ENCODE measurements around the gene WFS1. TPM values are rescaled to one million over a fixed set of nuclear protein-coding genes. Genes with fewer than 3 reads are reported as not detected.

Gene WFS1
- total and polyA plus RNA-seq, 2 donors (not counting 3 experiments of a cell fraction or from before 2014, with no cell fraction given) = 48.2 to 70.0 TPM

DNA sequence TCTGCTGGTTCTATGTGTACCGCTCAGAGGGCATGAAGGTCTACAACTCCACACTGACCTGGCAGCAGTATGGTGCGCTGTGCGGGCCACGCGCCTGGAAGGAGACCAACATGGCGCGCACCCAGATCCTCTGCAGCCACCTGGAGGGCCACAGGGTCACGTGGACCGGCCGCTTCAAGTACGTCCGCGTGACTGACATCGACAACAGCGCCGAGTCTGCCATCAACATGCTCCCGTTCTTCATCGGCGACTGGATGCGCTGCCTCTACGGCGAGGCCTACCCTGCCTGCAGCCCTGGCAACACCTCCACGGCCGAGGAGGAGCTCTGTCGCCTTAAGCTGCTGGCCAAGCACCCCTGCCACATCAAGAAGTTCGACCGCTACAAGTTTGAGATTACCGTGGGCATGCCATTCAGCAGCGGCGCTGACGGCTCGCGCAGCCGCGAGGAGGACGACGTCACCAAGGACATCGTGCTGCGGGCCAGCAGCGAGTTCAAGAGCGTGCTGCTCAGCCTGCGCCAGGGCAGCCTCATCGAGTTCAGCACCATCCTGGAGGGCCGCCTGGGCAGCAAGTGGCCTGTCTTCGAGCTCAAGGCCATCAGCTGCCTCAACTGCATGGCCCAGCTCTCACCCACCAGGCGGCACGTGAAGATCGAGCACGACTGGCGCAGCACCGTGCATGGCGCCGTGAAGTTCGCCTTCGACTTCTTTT, 32.2 kb downstream of the WFS1 start:
- BruUV-seq (replicated peaks) = no TSS peak
- Histone ChIP-seq H3K4me1 (ENCODE audit: control insufficient read depth, extremely low read depth, insufficient read depth, low read length) (no peaks in the 10 kb centered on the region), H3K79me2 (ENCODE audit: control insufficient read depth, insufficient read depth, low read length) (no peaks in the 10 kb centered on the region), H3K36me3 (ENCODE audit: control insufficient read depth in 2 of 2, extremely low read depth in 1 of 2, insufficient read depth in 2 of 2, low read length in 2 of 2) (peaks cover 2 to 43% of the 10 kb centered on the region in 2 experiments), H3K27me3 (ENCODE audit: control insufficient read depth in 2 of 2, insufficient read depth in 2 of 2, low read length in 2 of 2) (peaks cover 0 to 2% of the 10 kb centered on the region in 2 experiments), H4K20me1 (replicated peaks; ENCODE audit: control insufficient read depth, extremely low read depth, insufficient read depth, low read length) (no peaks in the 10 kb centered on the region), H2AFZ (ENCODE audit: low read depth, low read length) (no peak overlapping the region), H3K9ac (replicated peaks; ENCODE audit: extremely low read depth, insufficient read depth, low read length) (no peak overlapping the region), H3K4me3 (replicated peaks in 1 of 3; ENCODE audit: insufficient read depth in 1 of 3, low read depth in 1 of 3, low read length in 3 of 3) (no peak overlapping the region), H3K27ac (ENCODE audit: insufficient read depth, low read depth, low read length) (no peak overlapping the region), H3K9me1 (replicated peaks; ENCODE audit: control insufficient read depth, extremely low read depth, insufficient read depth, low read length) (no peaks in the 10 kb centered on the region), H3K9me3 (replicated peaks; ENCODE audit: control insufficient read depth, insufficient read depth, low read length) (no peaks in the 10 kb centered on the region), H3K4me2 (ENCODE audit: insufficient read depth, low read length) (no peak overlapping the region)
- dilution Hi-C loops (cut with MboI; ENCODE audit: extremely low pct_ligation_motif_present, low sequenced_read_pairs) (no loop called here), intact Hi-C loops (cut with micrococcal nuclease) (no loop called here)
- no peak for DNase-seq (ENCODE audit: low read depth, low spot score)
- no peak for FAIRE-seq
- CTCF ChIA-PET = interaction anchor here (1.4 kb wide), 1 partner anchor 51 kb away, joined by 3 read pairs; no protein-coding TSS in a partner anchor
- TF ChIP-seq GATA2 (IDR thresholded peaks at IDR 0.05; ENCODE audit: insufficient read depth, insufficient read length, low read depth, low read length) = no peak
- TF ChIP-seq FOS (IDR thresholded peaks at IDR 0.05; ENCODE audit: borderline replicate concordance, insufficient read depth, low read length) = no peak
- TF ChIP-seq, protein P1, sequence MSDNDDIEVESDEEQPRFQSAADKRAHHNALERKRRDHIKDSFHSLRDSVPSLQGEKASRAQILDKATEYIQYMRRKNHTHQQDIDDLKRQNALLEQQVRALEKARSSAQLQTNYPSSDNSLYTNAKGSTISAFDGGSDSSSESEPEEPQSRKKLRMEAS (IDR thresholded peaks at IDR 0.05; ENCODE audit: insufficient read depth, insufficient read length) = no peak
- TF ChIP-seq MYC (IDR thresholded peaks at IDR 0.05; ENCODE audit: low read depth, low read length) = no peak
- TF ChIP-seq POLR2A (IDR thresholded peaks at IDR 0.05; ENCODE audit: low read depth, low read length) = no peak
- POLR2A ChIA-PET = no interaction called here

DNA sequence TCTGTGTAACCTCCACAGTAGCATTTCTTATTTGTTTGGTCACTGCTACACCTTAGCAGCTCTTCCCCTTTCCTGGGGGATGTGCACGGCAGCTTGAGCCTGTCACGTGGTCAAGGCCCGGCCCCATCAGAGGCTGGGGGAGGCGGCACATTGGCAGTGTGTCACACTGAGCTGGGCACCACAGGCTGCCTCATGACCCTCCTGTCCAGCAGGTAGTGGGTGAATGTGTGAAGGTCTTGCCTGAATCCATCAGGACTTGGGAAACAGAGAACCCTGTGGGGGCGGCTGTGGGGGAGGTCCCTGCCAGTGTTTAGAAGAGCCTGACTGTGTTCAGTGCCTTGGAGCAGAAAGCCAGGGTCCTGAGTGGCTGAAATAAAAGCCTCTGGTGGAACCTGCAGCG, 33.2 kb downstream of the WFS1 start:
- Histone ChIP-seq H3K9me1 (replicated peaks; ENCODE audit: control insufficient read depth, extremely low read depth, insufficient read depth, low read length) (no peaks in the 10 kb centered on the region), H3K4me1 (ENCODE audit: control insufficient read depth, extremely low read depth, insufficient read depth, low read length) (no peaks in the 10 kb centered on the region), H3K9ac (replicated peaks; ENCODE audit: extremely low read depth, insufficient read depth, low read length) (no peak overlapping the region), H3K9me3 (replicated peaks; ENCODE audit: control insufficient read depth, insufficient read depth, low read length) (no peaks in the 10 kb centered on the region), H3K27me3 (ENCODE audit: control insufficient read depth in 2 of 2, insufficient read depth in 2 of 2, low read length in 2 of 2) (peaks cover 0 to 7% of the 10 kb centered on the region in 2 experiments), H2AFZ (ENCODE audit: low read depth, low read length) (no peak overlapping the region), H3K79me2 (ENCODE audit: control insufficient read depth, insufficient read depth, low read length) (no peaks in the 10 kb centered on the region), H4K20me1 (replicated peaks; ENCODE audit: control insufficient read depth, extremely low read depth, insufficient read depth, low read length) (no peaks in the 10 kb centered on the region), H3K4me2 (ENCODE audit: insufficient read depth, low read length) (no peak overlapping the region), H3K36me3 (ENCODE audit: control insufficient read depth in 2 of 2, extremely low read depth in 1 of 2, insufficient read depth in 2 of 2, low read length in 2 of 2) (peaks cover 2 to 43% of the 10 kb centered on the region in 2 experiments), H3K4me3 (replicated peaks in 1 of 3; ENCODE audit: insufficient read depth in 1 of 3, low read depth in 1 of 3, low read length in 3 of 3) (no peak overlapping the region), H3K27ac (ENCODE audit: insufficient read depth, low read depth, low read length) (no peak overlapping the region)
- TF ChIP-seq, protein P2, sequence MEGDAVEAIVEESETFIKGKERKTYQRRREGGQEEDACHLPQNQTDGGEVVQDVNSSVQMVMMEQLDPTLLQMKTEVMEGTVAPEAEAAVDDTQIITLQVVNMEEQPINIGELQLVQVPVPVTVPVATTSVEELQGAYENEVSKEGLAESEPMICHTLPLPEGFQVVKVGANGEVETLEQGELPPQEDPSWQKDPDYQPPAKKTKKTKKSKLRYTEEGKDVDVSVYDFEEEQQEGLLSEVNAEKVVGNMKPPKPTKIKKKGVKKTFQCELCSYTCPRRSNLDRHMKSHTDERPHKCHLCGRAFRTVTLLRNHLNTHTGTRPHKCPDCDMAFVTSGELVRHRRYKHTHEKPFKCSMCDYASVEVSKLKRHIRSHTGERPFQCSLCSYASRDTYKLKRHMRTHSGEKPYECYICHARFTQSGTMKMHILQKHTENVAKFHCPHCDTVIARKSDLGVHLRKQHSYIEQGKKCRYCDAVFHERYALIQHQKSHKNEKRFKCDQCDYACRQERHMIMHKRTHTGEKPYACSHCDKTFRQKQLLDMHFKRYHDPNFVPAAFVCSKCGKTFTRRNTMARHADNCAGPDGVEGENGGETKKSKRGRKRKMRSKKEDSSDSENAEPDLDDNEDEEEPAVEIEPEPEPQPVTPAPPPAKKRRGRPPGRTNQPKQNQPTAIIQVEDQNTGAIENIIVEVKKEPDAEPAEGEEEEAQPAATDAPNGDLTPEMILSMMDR (IDR thresholded peaks at IDR 0.05; ENCODE audit: extremely low read depth in 1 of 2, insufficient read depth in 1 of 2, low read depth in 1 of 2, low read length in 2 of 2) = no peak
- TF ChIP-seq FOS (IDR thresholded peaks at IDR 0.05; ENCODE audit: borderline replicate concordance, insufficient read depth, low read length) (no peak), POLR2A (IDR thresholded peaks at IDR 0.05; ENCODE audit: low read depth, low read length) (no peak), JUN (IDR thresholded peaks at IDR 0.05; ENCODE audit: borderline replicate concordance, insufficient read depth, insufficient read length, low read depth) (no peak), MYC (IDR thresholded peaks at IDR 0.05; ENCODE audit: low read depth, low read length) (no peak), POLR2AphosphoS5 (IDR thresholded peaks at IDR 0.05; ENCODE audit: insufficient read depth, low read depth, low read length) (no peak), GATA2 (IDR thresholded peaks at IDR 0.05; ENCODE audit: insufficient read depth, insufficient read length, low read depth, low read length) (no peak), EZH2 (IDR thresholded peaks at IDR 0.05; ENCODE audit: borderline replicate concordance, low read depth, low read length, severe bottlenecking) (no peak)
- TF ChIP-seq, protein P1 (IDR thresholded peaks at IDR 0.05; ENCODE audit: insufficient read depth, insufficient read length) = no peak
- DNase-seq (ENCODE audit: low read depth, low spot score) = no peak
- intact Hi-C loops (cut with micrococcal nuclease) (no loop called here), dilution Hi-C loops (cut with MboI; ENCODE audit: extremely low pct_ligation_motif_present, low sequenced_read_pairs) (no loop called here)
- BruUV-seq (replicated peaks) = no TSS peak
- CTCF ChIA-PET = interaction anchor here (1.4 kb wide), 1 partner anchor 52 kb away, joined by 3 read pairs; no protein-coding TSS in a partner anchor
- POLR2A ChIA-PET = no interaction called here
- FAIRE-seq = no peak
